Lower leg skin (tissue), 3 donors: ENCODE data around the gene VTI1A.

Experiments
- CTCF ChIP-seq, 3 donors: fragments of 450-650 bp; IDR thresholded peaks; one replicate each; pipeline ENCODE4 v1.5.1; 2016; ENCODE audit warnings: antibody characterized with exemption in 3 of 3, mild to moderate bottlenecking in 3 of 3, moderate library complexity in 2 of 3
- POLR2A ChIP-seq, 2 donors: fragments of 450-650 bp; IDR thresholded peaks; one replicate each; pipeline ENCODE4 v1.6.1; 2016 to 2017; ENCODE audit warnings: antibody characterized with exemption in 2 of 2, mild to moderate bottlenecking in 1 of 2, moderate library complexity in 1 of 2

- no peak for TF ChIP-seq POLR2A (IDR thresholded peaks at IDR 0.05)
- no peak for TF ChIP-seq CTCF (IDR thresholded peaks at IDR 0.05)
Measured at GRCh38 chr10:112758961-112759360, 311.9 kb downstream of the VTI1A start.
